TTC549 (cell line): ENCODE results near the gene EIF2S2.
A peak's percentile ranks its signal among the peaks of the same experiment; 100 is the strongest.

Source experiments
- FAIRE-seq: peaks from 2 replicates; lab custom pipeline; 2012; peaks lifted over from hg19 to GRCh38; lab: Jason Lieb, UNC

EIF2S2 gene

GRCh38 chr20:34088305-34089174, 23.5 kb downstream of the EIF2S2 start:
- FAIRE-seq: no peak

GRCh38 chr20:34085544-34086040, 26.5 kb downstream of the EIF2S2 start:
- FAIRE-seq: no peak

- no peak for FAIRE-seq
These were observed 27.7 kb downstream of the EIF2S2 start for GRCh38 chr20:34084227-34084923.

- FAIRE-seq: no peak
These were observed 28.3 kb downstream of the EIF2S2 start for GRCh38 chr20:34083781-34084180.

GRCh38 chr20:34083137-34083536, 28.9 kb downstream of the EIF2S2 start:
- no peak for FAIRE-seq

GRCh38 chr20:34082232-34082887, 29.7 kb downstream of the EIF2S2 start:
- FAIRE-seq: no peak

- FAIRE-seq: no peak
These were observed 32.2 kb downstream of the EIF2S2 start for GRCh38 chr20:34079818-34080217.

GRCh38 chr20:34078540-34078939, 33.5 kb downstream of the EIF2S2 start:
- FAIRE-seq: no peak

GRCh38 chr20:34076952-34077351, 35.1 kb downstream of the EIF2S2 start:
- no peak for FAIRE-seq

GRCh38 chr20:34075647-34076046, 36.4 kb downstream of the EIF2S2 start:
- FAIRE-seq: no peak

- FAIRE-seq: no peak
These were observed 37.8 kb downstream of the EIF2S2 start for GRCh38 chr20:34074101-34074760.

- no peak for FAIRE-seq
These were observed 39.3 kb downstream of the EIF2S2 start for GRCh38 chr20:34072778-34073177.

GRCh38 chr20:34072076-34072475, 40.0 kb downstream of the EIF2S2 start:
- FAIRE-seq: no peak

GRCh38 chr20:34070859-34071258, 41.2 kb downstream of the EIF2S2 start:
- no peak for FAIRE-seq

GRCh38 chr20:34070079-34070439, 42.0 kb downstream of the EIF2S2 start:
- no peak for FAIRE-seq

GRCh38 chr20:34069341-34070078, 42.5 kb downstream of the EIF2S2 start:
- FAIRE-seq: peak; percentile 23

GRCh38 chr20:34068001-34068400, 44.0 kb downstream of the EIF2S2 start:
- FAIRE-seq: no peak

- FAIRE-seq: no peak
These were observed 45.5 kb downstream of the EIF2S2 start for GRCh38 chr20:34066476-34067090.

- no peak for FAIRE-seq
These were observed 46.8 kb downstream of the EIF2S2 start for GRCh38 chr20:34065260-34065659.

GRCh38 chr20:34064286-34064685, 47.8 kb downstream of the EIF2S2 start:
- no peak for FAIRE-seq
